Hematopoietic multipotent progenitor cell treated with erythropoietin and hydrocortisone succinate and interleukin-3 and kit ligand, for 15 days (in vitro differentiated cells): ENCODE data around the gene TMEM132E.
"Not testable (repeated sequence)": the region's sequence is repeated elsewhere in the genome, so short reads cannot be mapped to it uniquely, and the experiment has no call there.

Experiments
- DNase-seq: peaks from one replicate; pipeline ENCODE4 v3.0.0-alpha.2; 2015; ENCODE audit warnings: low spot score

TMEM132E gene, protein sequence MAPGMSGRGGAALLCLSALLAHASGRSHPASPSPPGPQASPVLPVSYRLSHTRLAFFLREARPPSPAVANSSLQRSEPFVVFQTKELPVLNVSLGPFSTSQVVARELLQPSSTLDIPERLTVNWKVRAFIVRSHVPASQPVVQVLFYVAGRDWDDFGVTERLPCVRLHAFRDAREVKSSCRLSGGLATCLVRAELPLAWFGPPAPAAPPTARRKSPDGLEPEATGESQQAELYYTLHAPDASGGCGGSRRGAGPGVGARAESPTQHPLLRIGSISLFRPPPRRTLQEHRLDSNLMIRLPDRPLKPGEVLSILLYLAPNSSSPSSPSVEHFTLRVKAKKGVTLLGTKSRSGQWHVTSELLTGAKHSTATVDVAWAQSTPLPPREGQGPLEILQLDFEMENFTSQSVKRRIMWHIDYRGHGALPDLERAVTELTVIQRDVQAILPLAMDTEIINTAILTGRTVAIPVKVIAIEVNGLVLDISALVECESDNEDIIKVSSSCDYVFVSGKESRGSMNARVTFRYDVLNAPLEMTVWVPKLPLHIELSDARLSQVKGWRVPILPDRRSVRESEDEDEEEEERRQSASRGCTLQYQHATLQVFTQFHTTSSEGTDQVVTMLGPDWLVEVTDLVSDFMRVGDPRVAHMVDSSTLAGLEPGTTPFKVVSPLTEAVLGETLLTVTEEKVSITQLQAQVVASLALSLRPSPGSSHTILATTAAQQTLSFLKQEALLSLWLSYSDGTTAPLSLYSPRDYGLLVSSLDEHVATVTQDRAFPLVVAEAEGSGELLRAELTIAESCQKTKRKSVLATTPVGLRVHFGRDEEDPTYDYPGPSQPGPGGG (N-terminal part only)

DNA sequence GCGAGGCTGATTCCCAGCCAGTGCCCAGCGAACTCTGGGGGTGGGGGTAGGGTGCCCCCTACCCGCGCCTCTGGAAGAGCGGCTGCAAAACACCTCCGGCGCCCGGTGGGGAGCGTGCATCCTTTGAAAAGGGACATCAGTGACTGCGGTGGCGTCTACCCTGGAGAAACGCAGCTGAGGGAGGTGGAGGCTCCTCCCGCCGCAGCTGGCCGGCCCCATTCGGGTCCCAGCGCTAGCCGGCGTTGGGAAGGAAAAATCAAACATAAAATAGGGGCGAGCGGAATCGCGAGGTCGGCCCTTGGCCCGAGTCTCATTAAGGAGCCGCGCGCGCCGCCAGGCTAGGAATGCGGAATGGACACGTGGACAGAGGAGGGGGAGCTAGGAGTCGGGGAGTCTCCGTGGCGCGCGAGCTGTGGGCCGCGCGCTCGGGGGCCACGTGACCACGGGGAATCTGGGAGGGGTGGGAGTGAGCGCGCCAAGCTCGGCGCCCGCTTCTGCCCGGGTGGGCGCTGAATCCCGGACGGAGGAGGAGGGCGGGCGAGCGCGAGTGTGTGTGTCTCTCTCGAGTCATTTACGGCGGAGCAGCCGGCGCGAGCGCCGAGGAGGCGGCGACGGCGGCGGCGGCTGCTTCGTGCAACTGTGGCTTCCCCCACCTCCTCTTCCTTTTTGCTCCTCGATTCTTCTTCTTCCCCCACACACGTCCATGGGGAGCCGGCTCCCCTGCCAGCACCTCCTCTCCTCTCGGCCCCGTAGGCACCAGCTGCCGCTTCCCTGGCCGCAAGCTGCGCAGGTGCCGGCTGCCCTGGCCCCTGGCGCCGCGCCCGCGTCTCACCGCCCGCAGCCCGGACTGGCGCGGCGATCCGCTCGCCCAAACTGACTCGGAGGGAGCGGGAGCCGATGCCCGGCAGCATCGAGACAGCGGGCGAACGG, at the start of gene TMEM132E:
Gene TMEM132E, plus strand, starts transcription at position 566 of the 930 bp plus-strand sequence. CDS start 1,495 bp downstream, outside the sequence.
- DNase-seq = no peak

DNA sequence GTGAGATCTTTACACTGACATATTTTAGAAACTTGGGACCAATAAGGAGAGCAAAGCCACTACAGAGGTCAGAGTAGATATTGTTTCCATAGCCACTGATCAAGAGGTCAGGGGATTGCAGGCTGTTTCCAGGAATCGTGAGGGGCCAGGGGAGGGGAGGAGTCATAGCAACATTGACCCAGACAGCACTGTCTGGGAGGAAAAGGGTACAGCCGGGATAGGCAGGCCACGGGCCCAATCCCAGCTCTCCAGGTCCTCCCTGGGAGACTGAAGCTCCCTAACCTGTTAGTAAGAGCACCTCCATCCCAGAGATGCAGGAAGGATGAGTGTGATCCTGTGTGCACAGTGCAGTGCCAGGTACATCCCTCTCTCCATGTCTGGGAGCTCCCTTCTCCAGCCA, 48.5 kb upstream of the TMEM132E start:
- DNase-seq = no peak

DNA sequence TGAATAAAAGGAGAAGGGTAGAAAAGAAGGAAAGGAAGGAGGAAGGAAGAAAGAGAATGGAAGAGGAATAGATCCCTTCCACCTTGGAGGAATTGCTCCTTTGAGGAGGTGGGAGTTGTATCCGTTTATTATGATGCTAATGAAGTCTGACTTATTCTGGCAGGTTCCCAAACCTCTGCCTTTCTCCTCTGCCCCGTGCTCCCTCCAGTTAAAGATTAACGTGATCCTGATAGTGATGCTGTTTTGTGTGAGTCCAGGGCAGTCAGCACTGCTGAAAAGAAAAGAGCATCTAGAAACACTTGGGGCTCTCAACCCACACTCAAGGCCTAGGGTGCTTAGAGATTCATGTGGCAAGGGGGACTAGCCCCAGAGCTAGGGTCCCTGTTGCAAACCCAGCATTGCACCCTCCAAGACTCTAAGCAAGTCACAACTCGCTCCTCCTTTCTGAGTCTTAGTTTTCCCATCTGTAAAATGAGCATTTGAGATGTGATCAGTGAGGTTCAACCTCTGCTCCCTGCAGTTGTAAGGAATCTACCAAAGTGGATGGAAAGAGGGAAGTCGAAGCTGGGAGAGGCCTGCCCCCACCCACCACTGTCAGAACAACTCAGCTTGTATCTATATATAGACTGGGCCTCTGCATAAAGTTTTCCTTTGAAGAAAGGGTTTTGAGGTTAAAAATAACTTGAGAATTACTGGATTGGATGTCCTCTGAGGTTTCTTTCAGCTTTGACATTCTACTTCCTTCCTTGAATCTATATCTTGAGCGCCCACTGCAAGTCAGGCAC, 46.9 kb upstream of the TMEM132E start:
- DNase-seq = no peak

DNA sequence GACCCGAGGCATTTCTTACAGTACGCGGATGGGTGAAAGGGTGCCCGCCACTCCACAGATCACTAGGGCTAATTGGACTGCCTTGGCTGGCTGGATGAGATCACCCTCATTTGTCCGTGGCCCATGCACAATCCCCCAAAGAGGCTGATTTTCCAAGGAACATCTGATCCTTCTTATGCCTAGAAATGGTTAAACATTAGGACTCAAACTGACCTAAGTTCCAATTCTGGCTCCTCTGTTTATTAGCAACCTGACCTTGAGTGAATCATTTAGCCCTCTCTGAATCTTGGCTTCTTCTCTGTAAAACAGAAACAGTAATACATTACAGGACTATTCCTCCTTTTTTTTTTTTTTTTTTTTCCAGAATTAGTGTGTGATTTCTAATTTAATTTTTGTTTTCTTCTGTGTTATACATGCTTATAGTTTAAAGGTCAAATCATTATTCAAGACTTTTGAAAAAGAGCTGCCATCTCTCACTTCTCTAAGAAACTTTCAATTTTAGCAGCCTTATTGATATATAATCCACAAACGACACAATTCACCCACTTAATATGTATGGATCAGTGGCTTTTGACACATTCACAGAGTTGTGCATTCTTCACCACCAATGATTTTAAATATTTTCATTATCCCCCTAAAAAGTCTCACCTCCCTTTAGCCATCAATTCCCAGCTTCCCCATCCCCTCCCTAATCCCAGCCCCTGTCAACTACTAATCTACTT, 45.4 kb upstream of the TMEM132E start:
- no peak for DNase-seq

DNA sequence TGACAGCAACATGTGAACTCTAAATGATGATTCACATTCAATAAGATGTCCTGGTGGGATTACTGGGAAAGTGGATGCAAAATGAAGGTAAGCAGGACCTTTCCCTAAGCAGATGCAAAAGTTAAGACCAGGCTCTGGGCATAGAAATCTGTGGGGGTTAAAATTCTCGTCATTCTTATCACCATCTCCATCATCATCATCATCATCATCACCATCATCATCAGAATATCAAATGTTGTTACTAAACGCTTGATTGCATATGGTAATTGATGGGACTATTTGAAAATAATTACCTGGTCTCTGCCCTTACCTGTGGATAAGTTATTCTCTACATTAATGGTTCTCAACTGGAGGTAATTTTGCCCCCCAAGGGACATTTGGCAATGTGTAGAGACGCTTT, 41.9 kb upstream of the TMEM132E start:
- no peak for DNase-seq

DNA sequence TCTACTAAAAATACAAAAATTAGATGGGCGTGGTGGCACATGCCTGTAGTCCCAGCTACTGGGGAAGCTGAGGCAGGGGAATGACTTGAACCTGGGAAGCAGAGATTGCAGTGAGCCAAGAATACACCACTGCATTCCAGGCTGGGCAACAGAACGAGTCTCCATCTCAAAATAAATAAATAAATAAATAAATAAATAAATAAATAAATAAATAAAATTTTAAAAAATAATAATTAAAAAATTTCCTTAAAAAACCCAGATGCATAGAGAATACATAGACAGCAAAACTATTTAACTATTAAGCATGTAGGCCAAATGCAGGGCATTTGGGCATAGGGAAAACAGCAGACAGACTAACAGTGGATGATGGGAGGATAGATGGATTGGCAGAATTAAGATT, 40.8 kb upstream of the TMEM132E start:
- DNase-seq = not testable (repeated sequence)

DNA sequence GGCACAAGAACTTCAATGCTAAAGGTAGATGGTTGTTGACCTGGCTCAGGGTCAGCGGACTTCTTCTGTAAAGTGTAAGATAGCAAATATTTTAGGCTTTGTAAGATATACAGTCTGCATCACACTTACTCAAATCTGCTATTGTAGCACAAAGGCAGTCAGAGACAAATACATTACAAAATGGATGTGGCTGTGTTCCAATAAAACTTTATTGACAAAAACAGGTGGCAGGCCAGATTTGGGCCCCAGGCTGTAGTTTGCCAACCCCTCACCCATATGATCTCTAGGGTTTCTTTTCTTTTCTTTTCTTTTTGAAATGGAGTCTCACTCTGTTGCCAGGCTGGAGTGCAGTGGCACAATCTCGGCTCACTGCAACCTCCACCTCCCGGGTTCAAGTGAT, 39.5 kb upstream of the TMEM132E start:
- DNase-seq = no peak

DNA sequence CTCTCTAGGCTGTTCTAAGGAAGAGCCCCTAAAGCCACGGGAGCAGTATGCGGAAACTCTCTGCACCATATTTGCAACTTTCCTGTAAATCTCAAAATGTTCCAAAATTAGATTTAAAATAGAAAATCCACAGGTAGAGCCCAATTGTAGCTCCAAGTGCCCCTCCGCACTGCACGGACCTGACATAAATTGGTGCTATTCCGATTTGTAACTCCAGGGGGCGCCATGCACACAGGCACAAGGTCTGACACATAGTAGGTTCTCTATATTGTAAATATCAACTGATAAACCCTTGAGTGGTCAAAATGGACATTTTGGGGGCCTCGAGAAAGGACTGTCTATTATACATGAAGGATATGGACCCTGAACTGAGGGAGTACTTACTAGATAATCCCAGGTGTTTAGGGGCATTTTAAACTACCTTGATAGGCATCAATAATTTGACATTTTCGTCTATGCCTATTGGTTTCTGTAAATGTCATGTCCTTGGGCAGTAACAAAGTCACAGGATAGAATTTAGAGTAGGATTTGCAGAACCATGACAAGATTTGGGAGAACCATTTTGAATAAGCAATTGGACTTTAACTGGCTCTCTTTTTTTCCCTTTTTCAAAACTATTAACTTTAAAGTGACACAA, 36.6 kb upstream of the TMEM132E start:
- peak; percentile 65 for DNase-seq

DNA sequence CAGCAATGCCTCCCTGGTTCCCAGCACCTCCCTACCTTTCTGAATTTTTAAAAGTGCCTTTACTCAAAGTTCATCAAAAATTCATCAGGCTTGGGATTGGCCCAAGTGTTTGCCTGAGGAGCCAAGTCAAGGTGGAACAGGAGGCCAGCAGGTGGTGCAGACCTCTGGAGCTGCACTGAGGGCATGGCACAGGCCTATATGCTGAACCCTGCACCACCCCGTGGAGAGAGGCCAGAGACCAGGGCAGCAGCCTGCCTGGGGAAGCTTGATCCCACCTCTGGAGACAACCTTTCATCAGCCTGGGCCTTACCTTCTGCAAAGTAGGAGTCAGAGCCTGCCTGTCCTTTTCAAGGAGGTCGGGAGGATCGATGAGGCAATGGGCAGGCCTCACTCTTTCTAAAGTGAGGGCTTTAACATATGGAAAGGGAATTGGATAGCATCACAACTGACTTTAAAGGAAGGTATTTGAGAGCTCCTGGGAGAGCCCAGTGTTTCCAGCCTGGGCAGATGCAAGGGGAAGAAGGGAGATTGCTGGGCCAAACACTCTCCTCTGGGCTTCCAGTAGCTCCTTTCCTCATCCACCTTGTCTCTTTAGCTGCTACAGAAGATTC, 31.8 kb upstream of the TMEM132E start:
- DNase-seq = no peak

DNA sequence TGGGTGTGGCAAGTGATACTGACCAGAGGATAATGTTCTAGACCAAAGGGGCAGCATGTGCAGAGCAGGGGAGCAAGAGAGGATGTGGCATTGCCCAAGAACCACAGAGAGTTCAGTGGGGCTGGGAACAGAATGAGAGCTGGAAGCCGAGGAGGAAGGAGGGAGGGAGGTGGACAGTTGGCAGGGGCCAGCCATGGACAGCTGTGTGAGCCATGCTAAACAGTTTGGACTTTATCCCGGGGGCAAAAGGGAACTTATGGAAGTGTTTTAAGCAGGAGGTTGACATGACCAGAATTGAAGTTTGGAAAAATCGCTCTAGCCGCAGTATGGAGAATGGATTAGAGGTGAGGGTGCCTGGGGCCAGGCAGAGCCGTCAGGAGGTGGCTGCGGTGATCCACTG, 29.4 kb upstream of the TMEM132E start:
- DNase-seq = no peak

DNA sequence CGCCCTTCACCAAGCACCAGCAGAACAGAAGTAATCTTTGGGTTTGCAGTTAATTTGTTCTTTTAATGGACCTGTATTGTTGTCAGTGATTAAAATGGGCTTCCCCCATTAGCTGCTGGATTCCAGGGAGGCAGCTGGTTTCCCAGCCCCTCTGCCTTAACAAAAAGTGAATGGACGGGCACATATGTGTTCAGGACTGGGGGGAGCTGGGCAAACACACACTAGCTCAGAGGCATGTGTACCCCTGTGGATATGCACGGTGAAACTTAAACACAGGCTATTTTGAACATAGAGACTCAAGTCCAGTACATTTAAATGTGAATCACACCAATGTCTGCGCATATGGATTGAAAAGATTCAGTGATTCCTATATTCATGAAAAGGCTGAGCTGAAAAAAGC, 25.5 kb upstream of the TMEM132E start:
- DNase-seq = no peak

DNA sequence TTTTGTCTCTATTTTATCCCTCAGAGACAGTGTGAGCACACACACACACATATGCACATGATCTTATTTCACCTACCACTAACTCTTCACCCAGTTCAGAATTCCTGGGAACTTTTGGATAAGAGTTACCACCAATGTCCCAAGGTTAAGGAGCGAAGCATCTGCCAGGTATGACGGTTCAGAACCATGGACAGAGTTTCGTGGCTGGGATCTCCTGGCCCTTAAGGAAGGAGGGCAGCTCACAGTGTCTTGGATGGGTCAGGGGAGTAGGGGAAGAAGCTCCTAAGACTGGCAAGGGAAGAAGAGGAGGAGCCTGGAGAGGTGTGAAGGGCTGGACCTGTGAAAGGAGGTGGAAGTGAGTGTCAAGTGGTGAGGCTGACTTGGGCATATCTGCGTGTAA, 23.0 kb upstream of the TMEM132E start:
- no peak for DNase-seq

DNA sequence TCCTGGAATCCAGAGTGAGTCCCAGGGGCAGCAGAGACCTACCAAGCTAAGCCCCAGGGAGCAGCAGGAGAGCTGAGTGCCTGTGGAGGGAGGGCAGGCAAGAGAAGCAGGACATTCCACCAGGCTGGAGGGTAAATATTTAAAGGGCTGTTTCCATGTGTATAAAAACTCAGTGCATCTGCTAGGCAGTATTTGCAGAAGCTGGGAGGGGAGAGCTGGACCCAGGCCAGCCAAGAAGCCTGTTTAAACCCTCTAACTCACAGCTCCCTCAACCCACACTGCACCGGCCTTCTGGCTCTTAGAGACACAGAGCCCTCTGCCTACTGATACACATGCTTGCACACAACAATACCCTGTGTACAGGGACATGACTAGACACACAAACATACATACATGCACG, 22.5 kb upstream of the TMEM132E start:
- no peak for DNase-seq

DNA sequence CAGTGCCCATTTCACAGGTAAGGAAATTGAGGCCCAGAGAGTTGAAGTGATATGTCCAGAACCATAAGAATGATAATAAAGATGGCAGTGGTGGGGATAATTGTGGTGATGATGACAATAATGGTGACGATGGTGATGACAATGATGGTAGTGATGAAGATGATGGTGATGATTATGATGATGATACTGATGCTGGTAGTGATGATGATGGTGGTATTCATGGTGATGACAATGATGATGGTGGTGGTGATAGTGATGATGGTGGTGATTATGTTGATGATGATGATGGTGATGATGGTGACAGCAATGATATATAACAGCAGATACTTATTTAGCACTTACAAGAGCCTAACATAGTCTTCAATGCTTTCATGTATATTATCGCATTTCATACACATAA, 18.1 kb upstream of the TMEM132E start:
- DNase-seq = no peak

DNA sequence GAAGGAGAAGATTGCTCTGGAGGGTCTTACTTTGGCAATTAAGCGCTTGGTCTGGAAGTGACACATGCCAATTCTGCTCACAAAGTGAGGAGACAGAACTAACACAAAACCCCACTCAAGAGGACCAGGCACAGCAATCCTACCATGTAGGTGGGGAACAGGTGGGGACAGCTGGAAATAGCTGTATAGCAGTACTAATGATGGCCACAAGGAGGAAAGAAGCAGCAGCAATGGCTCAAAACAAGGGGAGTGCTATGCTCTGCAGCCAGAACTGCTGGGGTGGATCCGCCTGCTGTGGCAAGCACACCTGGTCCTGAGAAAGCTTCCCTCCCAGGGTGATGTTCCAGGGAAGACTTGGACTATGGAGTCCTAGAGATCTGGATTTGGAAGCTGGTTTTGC, 17.0 kb upstream of the TMEM132E start:
- no peak for DNase-seq

DNA sequence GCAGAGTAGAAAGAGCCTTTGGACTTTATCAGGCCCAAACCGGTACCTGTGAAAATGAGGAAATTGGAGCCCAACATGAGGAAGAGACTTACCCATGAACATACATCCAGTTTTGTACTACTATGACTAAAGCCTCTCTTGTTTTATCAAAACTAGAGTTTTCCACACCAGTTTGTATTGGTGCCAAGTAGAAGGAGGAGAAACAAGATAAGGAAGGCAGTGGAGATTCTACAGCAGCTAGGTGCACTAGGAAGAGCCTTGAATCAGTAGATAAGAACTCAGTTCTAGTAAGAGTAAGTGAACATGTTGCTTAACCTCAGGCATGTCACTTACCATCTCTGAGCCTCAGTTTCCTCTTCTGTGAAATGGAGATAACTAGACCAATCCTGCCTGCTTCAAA, 13.7 kb upstream of the TMEM132E start:
- peak; percentile 13 for DNase-seq

DNA sequence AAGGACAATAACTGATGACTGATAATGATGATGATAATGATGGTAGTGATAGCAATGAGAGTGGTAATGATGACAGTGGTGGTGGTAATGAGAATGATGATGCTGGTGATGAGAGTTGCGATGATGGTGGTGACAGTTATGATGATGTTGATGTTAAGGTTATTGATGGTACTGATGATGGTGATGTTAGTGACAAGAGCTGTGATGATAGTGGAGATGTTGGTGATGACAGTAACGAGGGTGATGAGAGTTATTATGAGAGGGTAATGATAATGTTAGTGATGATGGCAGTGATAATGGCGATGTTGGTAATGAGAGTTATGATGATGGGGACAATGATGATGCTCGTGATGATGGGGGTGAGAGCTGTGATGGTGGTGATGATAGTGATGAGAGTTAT, 13.2 kb upstream of the TMEM132E start:
- no peak for DNase-seq

DNA sequence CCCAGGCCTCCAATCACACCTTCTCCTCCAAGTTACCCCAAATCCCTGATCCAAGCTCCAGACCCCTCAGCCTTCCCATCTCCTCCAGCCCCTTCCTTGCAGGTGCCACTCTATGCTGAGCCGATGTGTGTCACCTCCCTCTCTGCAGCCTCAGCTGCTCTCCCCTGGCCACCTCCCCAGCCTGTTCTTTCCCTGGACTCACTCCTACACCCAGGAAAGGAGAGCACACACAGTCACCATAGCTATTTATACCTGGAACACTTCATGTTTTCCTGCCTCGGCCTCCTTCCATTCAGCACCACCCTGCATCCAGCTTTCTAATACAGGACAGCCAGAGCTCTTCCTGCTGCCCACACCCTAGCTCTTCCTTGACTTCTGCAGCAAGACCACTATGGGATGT, 12.5 kb upstream of the TMEM132E start:
- no peak for DNase-seq

DNA sequence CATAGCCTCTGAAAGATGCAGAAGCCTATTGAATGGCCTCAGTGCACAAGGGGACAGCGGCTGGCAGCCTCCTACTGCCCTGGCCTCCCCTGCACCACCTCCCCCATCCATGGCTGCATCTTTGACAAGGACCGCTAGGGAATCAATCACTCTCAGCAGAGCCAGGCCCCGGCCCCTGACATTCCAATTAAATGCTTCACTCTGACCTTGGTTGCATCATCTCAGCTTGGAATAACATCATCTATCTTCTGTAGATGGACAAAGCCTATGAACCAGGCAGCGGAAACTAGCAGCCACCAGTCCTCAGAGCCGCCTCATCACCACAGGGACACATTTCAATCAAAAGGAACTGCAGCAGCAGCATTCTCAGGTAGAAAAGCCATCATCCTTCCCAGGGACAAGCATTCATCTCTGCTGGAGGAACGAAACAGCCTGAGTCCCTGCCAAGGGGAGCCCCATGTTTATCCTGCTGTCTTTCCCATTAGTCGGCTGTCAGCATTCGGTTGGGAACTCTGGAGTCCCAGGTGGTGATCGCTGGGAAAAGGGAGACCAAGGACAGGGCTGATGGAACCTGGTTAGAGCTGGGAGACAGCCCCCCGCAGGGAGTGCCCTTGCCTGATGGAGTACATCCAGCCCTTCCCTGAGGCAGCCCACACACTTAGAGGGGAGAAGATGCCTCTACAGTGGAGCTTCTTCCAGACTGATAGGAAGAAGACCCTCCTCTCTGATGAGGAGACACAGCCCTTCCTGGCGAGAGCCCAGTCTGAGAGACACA, 11.5 kb upstream of the TMEM132E start:
- no peak for DNase-seq
